PC-9 (cell line): ENCODE measurements around the gene PIK3R5. TPM values are rescaled to one million over a fixed set of nuclear protein-coding genes. Genes with fewer than 3 reads are reported as not detected.

Experiments used
- BruUV-seq: library from RNA; stranded (reverse); fragments of 400-500 nt; replicated peaks from 2 replicates; lab custom pipeline; 2021; lab: Mats Ljungman, UMichigan
- CTCF ChIA-PET: fragments of 300-600 bp; sonication (Branson Sonifier 250); formaldehyde crosslinking; loops from one replicate; lab custom pipeline; 2022; ENCODE audit warnings: antibody characterized with exemption; lab: Charles Lee
- POLR2A ChIA-PET: fragments of 300-600 bp; sonication (Branson Sonifier 250); formaldehyde crosslinking; loops from one replicate; lab custom pipeline; 2022; ENCODE audit warnings: antibody characterized with exemption; ENCODE audit not compliant: unreplicated experiment; lab: Charles Lee
- DNase-seq, 2 experiments: peaks; one replicate each; pipeline versions ENCODE4 v3.0.0 to v3.0.0-alpha.2; 2015 to 2022; ENCODE audit warnings: mixed read lengths in 1 of 2
- H2AFZ ChIP-seq: fragments of 200-600 bp; sonication (generic); 2 replicates; pipeline ENCODE4 v1.8.1; 2017; ENCODE audit warnings: antibody characterized with exemption
- H3F3A ChIP-seq: fragments of 200-600 bp; sonication (generic); 2 replicates; pipeline ENCODE4 v1.8.1; 2017; ENCODE audit warnings: antibody characterized with exemption, mild to moderate bottlenecking, low read depth; ENCODE audit not compliant: insufficient read depth
- H3K27ac ChIP-seq: fragments of 200-600 bp; sonication (generic); 2 replicates; pipeline ENCODE4 v1.6.1; 2016; ENCODE audit warnings: mixed run types
- H3K27me3 ChIP-seq: fragments of 200-600 bp; sonication (generic); 2 replicates; pipeline ENCODE4 v1.6.1; 2016; ENCODE audit warnings: low read depth, mixed run types; ENCODE audit not compliant: insufficient read depth
- H3K36me3 ChIP-seq: fragments of 200-600 bp; sonication (generic); 2 replicates; pipeline ENCODE4 v1.6.1; 2016; ENCODE audit warnings: low read depth, mixed run types
- H3K4me1 ChIP-seq: fragments of 200-600 bp; sonication (generic); replicated peaks from 2 replicates; pipeline ENCODE4 v1.6.1; 2016; ENCODE audit warnings: mixed run types; ENCODE audit not compliant: insufficient read depth
- H3K4me2 ChIP-seq: fragments of 200-600 bp; sonication (generic); 2 replicates; pipeline ENCODE4 v1.6.1; 2017; ENCODE audit warnings: mixed run types
- H3K4me3 ChIP-seq: fragments of 200-600 bp; sonication (generic); 2 replicates; pipeline ENCODE4 v1.6.1; 2016; ENCODE audit warnings: mixed run types
- H3K79me2 ChIP-seq: fragments of 200-600 bp; sonication (generic); 2 replicates; pipeline ENCODE4 v1.6.1; 2017; ENCODE audit warnings: low read depth, mixed run types
- H3K9me2 ChIP-seq: fragments of 200-600 bp; sonication (generic); 2 replicates; pipeline ENCODE4 v1.8.1; 2017; ENCODE audit warnings: mild to moderate bottlenecking; ENCODE audit not compliant: insufficient read depth
- H3K9me3 ChIP-seq: fragments of 200-600 bp; sonication (generic); 2 replicates; pipeline ENCODE4 v1.8.1; 2016; ENCODE audit warnings: low read depth; ENCODE audit not compliant: insufficient read depth
- H4K20me1 ChIP-seq: fragments of 200-600 bp; sonication (generic); 2 replicates; pipeline ENCODE4 v1.8.1; 2017; ENCODE audit not compliant: insufficient read depth
- CTCF ChIP-seq: fragments of 200-600 bp; sonication (generic); conservative IDR thresholded peaks from 2 replicates; pipeline ENCODE4 v1.6.1; 2017; ENCODE audit warnings: mixed run types, antibody characterized with exemption, mild to moderate bottlenecking, moderate library complexity
- EZH2 ChIP-seq: fragments of 200-600 bp; sonication (generic); IDR thresholded peaks from 2 replicates; pipeline ENCODE4 v1.8.0; 2017; ENCODE audit warnings: antibody characterized with exemption, low read depth
- intact Hi-C: fragments of 100-400 bp; cut with micrococcal nuclease; formaldehyde crosslinking; loops from one replicate; pipeline ENCODE4 v1.10.0; 2022; ENCODE audit not compliant: unreplicated experiment
- total RNA-seq: library from RNA; stranded (reverse); gene quantifications from 2 replicates; pipeline ENCODE4 v1.2.3, GENCODE V29; 2021

The PIK3R5 gene
- total RNA-seq, 1 experiment from 2014 or later, result not detected

- Histone ChIP-seq H3K4me3 (no peak overlapping the region), H3K4me2 (no peak overlapping the region), H3K79me2 (no peaks in the 10 kb centered on the region), H3K9me3 (no peaks in the 10 kb centered on the region), H3K36me3 (no peaks in the 10 kb centered on the region), H4K20me1 (no peaks in the 10 kb centered on the region), H3K27me3 (peaks cover 47% of the 10 kb centered on the region), H3F3A (no peaks in the 10 kb centered on the region), H3K27ac (no peak overlapping the region), H3K4me1 (no peaks in the 10 kb centered on the region), H2AFZ (no peak overlapping the region), H3K9me2 (no peaks in the 10 kb centered on the region)
- no peak for DNase-seq
- POLR2A ChIA-PET, result interaction anchor here (0.6 kb wide), 1 partner anchor 404 kb away, joined by 4 read pairs; no protein-coding TSS in a partner anchor
- BruUV-seq, result no TSS peak
- TF ChIP-seq CTCF (no peak), EZH2 (no peak)
- intact Hi-C loops, result no loop called here
- CTCF ChIA-PET, result no interaction called here
These were observed 51.0 kb downstream of the PIK3R5 start for GRCh38 chr17:8914554-8914953.

- no peaks in the 10 kb centered on the region for H3F3A ChIP-seq
- no peaks in the 10 kb centered on the region for H4K20me1 ChIP-seq
- intact Hi-C loops, result no loop called here
- TF ChIP-seq EZH2 (no peak), CTCF (no peak)
- no TSS peak for BruUV-seq
- no peak overlapping the region for H3K4me2 ChIP-seq
- no peaks in the 10 kb centered on the region for H3K9me2 ChIP-seq
- ChIA-PET CTCF (no interaction called here), POLR2A (no interaction called here)
- no peaks in the 10 kb centered on the region for H3K79me2 ChIP-seq
- no peaks in the 10 kb centered on the region for H3K36me3 ChIP-seq
- H3K27ac ChIP-seq, result no peak overlapping the region
- H3K27me3 ChIP-seq, result peaks cover 54% of the 10 kb centered on the region
- no peak overlapping the region for H3K4me3 ChIP-seq
- no peak for DNase-seq
- no peaks in the 10 kb centered on the region for H3K9me3 ChIP-seq
- no peak overlapping the region for H2AFZ ChIP-seq
- H3K4me1 ChIP-seq, result no peaks in the 10 kb centered on the region
These were observed 51.6 kb downstream of the PIK3R5 start for GRCh38 chr17:8913879-8914278.

GRCh38 chr17:8913091-8913490 lies 52.4 kb downstream of the PIK3R5 start:
- Histone ChIP-seq H3K36me3 (no peaks in the 10 kb centered on the region), H3K27me3 (peaks cover 59% of the 10 kb centered on the region), H4K20me1 (no peaks in the 10 kb centered on the region), H2AFZ (no peak overlapping the region), H3K79me2 (no peaks in the 10 kb centered on the region), H3F3A (no peaks in the 10 kb centered on the region), H3K9me3 (no peaks in the 10 kb centered on the region), H3K4me3 (no peak overlapping the region), H3K4me1 (no peaks in the 10 kb centered on the region), H3K27ac (no peak overlapping the region), H3K4me2 (no peak overlapping the region), H3K9me2 (no peaks in the 10 kb centered on the region)
- BruUV-seq, result no TSS peak
- DNase-seq, result no peak
- TF ChIP-seq CTCF (no peak), EZH2 (no peak)
- ChIA-PET CTCF (no interaction called here), POLR2A (no interaction called here)
- intact Hi-C loops, result no loop called here
